K562 (cell line): Measurements from ENCODE around the gene RGS6. TPM values are rescaled to one million over a fixed set of nuclear protein-coding genes. Genes with fewer than 3 reads are reported as not detected.

Source experiments
- BCLAF1 ChIP-seq, 2 experiments: fragments of 450-650 bp in 1 of 2; IDR thresholded peaks; 2 replicates each; pipeline ENCODE4 v1.6.1; 2011 to 2017; ENCODE audit warnings: low read depth in 2 of 2, antibody characterized with exemption in 1 of 2, borderline replicate concordance in 1 of 2, low read length in 1 of 2, mild to moderate bottlenecking in 1 of 2, mixed read lengths in 1 of 2; ENCODE audit not compliant: control insufficient read depth in 1 of 2
- CC2D1A ChIP-seq: fragments of 450-650 bp; IDR thresholded peaks from 2 replicates; pipeline ENCODE4 v1.6.1; 2017; ENCODE audit warnings: mild to moderate bottlenecking
- CTBP1 ChIP-seq: fragments of 450-650 bp; IDR thresholded peaks from 2 replicates; pipeline ENCODE4 v1.6.1; 2016; ENCODE audit warnings: borderline replicate concordance
- ETV1 ChIP-seq: fragments of 450-650 bp; conservative IDR thresholded peaks from 2 replicates; pipeline ENCODE4 v1.6.1; 2016; ENCODE audit warnings: missing genetic modification characterization, control low read depth, low read depth, missing compliant biosample characterization
- MAFK ChIP-seq: IDR thresholded peaks from 2 replicates; pipeline ENCODE4 v1.6.1; 2011; ENCODE audit warnings: low read length, improper control_type of control experiment
- RUNX1 ChIP-seq: sonication (generic); IDR thresholded peaks from 2 replicates; pipeline ENCODE4 v1.6.1; 2016; ENCODE audit warnings: antibody characterized with exemption, low read depth
- SMC3 ChIP-seq: conservative IDR thresholded peaks from 2 replicates; pipeline ENCODE4 v1.6.1; 2011; ENCODE audit warnings: low read depth, low read length, improper control_type of control experiment; ENCODE audit not compliant: insufficient read depth
- ZNF561 ChIP-seq: fragments of 450-650 bp; formaldehyde crosslinking; conservative IDR thresholded peaks from 2 replicates; pipeline ENCODE4 v1.4.0; 2020; ENCODE audit warnings: mild to moderate bottlenecking, moderate library complexity
- polyA plus RNA-seq, 8 experiments: library from polyadenylated mRNA; depleted of rRNA in 4 of 8; stranded (reverse) in 5 of 8; unstranded in 3 of 8; fragments of >200 nt; fragmentation: Nextera tagmentation in 2 of 8; fragmentation: Illumina TruSeq in 1 of 8; extraction: Ambion mirVana in 2 of 8; extraction: Trizol in 1 of 8; gene quantifications; 2 replicates each; pipeline versions ENCODE4 v1.2.1 to v1.2.3, GENCODE V29; 2011 to 2014; ENCODE audit warnings: inconsistent platforms in 1 of 8, missing spikeins in 1 of 8
- total RNA-seq, 7 experiments: library from RNA; depleted of rRNA in 6 of 7; stranded (reverse); fragments of >200 nt in 6 of 7; fragmentation: Illumina TruSeq in 2 of 7; extraction: Trizol in 2 of 7; gene quantifications; 2 replicates each; pipeline versions ENCODE4 v1.2.1 to v1.2.3, GENCODE V29; 2011 to 2021; ENCODE audit warnings: low replicate concordance in 1 of 7
- TF ChIP-seq, protein P1 (sequence below), 2 experiments: fragments of 450-650 bp; formaldehyde crosslinking in 1 of 2; IDR thresholded peaks; 2 replicates each; pipeline versions ENCODE4 v1.4.0 to v1.6.1; 2014 to 2020; ENCODE audit warnings: mild to moderate bottlenecking in 2 of 2, borderline replicate concordance in 1 of 2, low read depth in 1 of 2
- TF ChIP-seq, protein P2 (sequence below), 2 experiments: fragments of 450-650 bp in 1 of 2; sonication (generic) in 1 of 2; formaldehyde crosslinking in 1 of 2; IDR thresholded peaks in 1 of 2; conservative IDR thresholded peaks in 1 of 2; 2 replicates each; pipeline versions ENCODE4 v1.6.1 to v1.8.1; 2016 to 2023; ENCODE audit warnings: mild to moderate bottlenecking in 2 of 2, moderate library complexity in 2 of 2, inconsistent platforms in 1 of 2, missing genetic modification reagents in 1 of 2

RGS6 gene
- total and polyA plus RNA-seq, 9 of the 15 experiments (the other 6 are each of a cell fraction or from before 2014, with no cell fraction given): not detected

GRCh38 chr14:72451054-72451972 lies 519.1 kb downstream of the RGS6 start (continued):
- TF ChIP-seq, protein P1, sequence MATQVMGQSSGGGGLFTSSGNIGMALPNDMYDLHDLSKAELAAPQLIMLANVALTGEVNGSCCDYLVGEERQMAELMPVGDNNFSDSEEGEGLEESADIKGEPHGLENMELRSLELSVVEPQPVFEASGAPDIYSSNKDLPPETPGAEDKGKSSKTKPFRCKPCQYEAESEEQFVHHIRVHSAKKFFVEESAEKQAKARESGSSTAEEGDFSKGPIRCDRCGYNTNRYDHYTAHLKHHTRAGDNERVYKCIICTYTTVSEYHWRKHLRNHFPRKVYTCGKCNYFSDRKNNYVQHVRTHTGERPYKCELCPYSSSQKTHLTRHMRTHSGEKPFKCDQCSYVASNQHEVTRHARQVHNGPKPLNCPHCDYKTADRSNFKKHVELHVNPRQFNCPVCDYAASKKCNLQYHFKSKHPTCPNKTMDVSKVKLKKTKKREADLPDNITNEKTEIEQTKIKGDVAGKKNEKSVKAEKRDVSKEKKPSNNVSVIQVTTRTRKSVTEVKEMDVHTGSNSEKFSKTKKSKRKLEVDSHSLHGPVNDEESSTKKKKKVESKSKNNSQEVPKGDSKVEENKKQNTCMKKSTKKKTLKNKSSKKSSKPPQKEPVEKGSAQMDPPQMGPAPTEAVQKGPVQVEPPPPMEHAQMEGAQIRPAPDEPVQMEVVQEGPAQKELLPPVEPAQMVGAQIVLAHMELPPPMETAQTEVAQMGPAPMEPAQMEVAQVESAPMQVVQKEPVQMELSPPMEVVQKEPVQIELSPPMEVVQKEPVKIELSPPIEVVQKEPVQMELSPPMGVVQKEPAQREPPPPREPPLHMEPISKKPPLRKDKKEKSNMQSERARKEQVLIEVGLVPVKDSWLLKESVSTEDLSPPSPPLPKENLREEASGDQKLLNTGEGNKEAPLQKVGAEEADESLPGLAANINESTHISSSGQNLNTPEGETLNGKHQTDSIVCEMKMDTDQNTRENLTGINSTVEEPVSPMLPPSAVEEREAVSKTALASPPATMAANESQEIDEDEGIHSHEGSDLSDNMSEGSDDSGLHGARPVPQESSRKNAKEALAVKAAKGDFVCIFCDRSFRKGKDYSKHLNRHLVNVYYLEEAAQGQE (IDR thresholded peaks at IDR 0.05; ENCODE audit: borderline replicate concordance): no peak
- TF ChIP-seq, protein P1 (CRISPR knock-in tag; IDR thresholded peaks at IDR 0.05; ENCODE audit: low read depth): no peak
- TF ChIP-seq ZNF561: no peak
- TF ChIP-seq RUNX1: no peak
- TF ChIP-seq BCLAF1 (IDR thresholded peaks at IDR 0.05; ENCODE audit: borderline replicate concordance in 1 of 2, control insufficient read depth in 1 of 2, low read depth in 2 of 2, low read length in 1 of 2): no peak
- no peak for TF ChIP-seq CC2D1A
- no peak for TF ChIP-seq ETV1
- TF ChIP-seq, protein P2, sequence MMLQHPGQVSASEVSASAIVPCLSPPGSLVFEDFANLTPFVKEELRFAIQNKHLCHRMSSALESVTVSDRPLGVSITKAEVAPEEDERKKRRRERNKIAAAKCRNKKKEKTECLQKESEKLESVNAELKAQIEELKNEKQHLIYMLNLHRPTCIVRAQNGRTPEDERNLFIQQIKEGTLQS (IDR thresholded peaks at IDR 0.05): peak; percentile 61; the same call in 1 of the 2 replicates
- TF ChIP-seq, protein P2 (CRISPR knock-in tag; conservative IDR thresholded peaks at IDR 0.05): no peak
- peak; percentile 78 for TF ChIP-seq MAFK
- no peak for TF ChIP-seq SMC3
- TF ChIP-seq CTBP1: no peak
